NCI-H2107 (cell line): ENCODE results near the gene USE1.

Experiments
- DNase-seq: peaks from one replicate; lab custom pipeline; 2025; lab: John Stamatoyannopoulos, UW

Gene USE1

GRCh38 chr19:17259118-17259780, 44.1 kb downstream of the USE1 start:
- no peak for DNase-seq

DNA sequence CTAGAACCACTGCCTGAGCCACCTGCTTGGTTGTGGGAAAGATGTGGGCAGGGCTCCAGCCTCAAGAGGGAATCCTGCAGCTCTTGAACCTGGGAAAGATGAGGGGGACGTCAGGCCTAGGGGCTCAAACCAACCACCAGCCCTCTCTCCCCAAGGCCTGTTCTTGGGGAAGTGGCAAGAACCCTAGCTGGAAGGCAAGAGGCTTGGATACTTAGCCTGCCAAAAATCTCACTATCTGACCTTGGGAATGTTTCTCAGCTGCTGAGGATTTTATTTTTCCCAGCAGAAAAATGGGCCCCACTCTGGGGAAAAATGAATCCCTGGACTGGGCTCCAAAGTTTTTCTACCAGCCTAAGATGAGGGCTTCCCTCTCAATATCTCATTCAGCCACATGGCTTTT, 44.8 kb downstream of the USE1 start:
- DNase-seq, result no peak

GRCh38 chr19:17260842-17261325, 45.7 kb downstream of the USE1 start:
- peak; percentile 82 for DNase-seq

GRCh38 chr19:17262557-17262956, 47.4 kb downstream of the USE1 start:
- no peak for DNase-seq

- no peak for DNase-seq
Observed at GRCh38 chr19:17263712-17264640, 48.8 kb downstream of the USE1 start.

GRCh38 chr19:17264641-17264979, 49.5 kb downstream of the USE1 start, which contains the start of gene USHBP1:
USHBP1 (minus strand) TSS chr19:17264745; CDS start chr19:17264299, 446 bp downstream.
- DNase-seq, result no peak

DNA sequence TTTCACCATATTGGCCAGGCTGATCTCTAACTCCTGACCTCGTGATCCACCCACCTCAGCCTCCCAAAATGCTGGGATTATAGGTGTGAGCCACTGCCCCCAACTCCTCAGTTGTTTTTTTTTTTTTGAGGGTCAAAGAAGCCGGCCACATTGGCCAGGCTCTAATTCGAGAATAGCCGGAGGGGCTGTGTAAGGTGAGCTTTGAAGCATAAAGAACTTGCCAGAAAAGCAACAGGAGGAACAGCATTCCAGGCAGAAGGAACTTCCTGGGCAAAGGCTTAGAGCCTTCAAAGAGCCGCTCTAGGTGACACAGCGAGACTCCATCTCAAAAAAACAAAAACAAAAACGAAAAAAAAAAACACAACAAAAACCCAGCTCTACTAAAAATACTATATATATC, 50.9 kb downstream of the USE1 start:
- no peak for DNase-seq

- DNase-seq, result no peak
Observed at GRCh38 chr19:17266589-17266974, 51.4 kb downstream of the USE1 start.

- peak; percentile 88 for DNase-seq
Observed at GRCh38 chr19:17266975-17267788, 52.0 kb downstream of the USE1 start, which contains the start of gene BABAM1. BABAM1 (plus strand) TSS chr19:17267443; CDS start chr19:17268807, 1,364 bp downstream.

DNA sequence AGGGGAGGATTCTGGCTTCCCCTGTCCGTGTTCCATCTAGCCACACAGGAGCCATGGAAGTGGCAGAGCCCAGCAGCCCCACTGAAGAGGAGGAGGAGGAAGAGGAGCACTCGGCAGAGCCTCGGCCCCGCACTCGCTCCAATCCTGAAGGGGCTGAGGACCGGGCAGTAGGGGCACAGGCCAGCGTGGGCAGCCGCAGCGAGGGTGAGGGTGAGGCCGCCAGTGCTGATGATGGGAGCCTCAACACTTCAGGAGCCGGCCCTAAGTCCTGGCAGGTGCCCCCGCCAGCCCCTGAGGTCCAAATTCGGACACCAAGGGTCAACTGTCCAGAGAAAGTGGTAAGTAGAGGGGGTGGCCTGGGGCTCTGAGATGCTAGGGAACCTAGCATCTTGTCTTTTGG, 53.6 kb downstream of the USE1 start:
- DNase-seq, result no peak
